ENCODE measurements around the gene CENPX. TPM values are rescaled to one million over a fixed set of nuclear protein-coding genes. Genes with fewer than 3 reads are reported as not detected.

The CENPX gene
- total and polyA plus RNA-seq, 4 experiments from 2014 or later = 33.4 to 70.8 (median 36.7) TPM

GRCh38 chr17:82019690-82020571, 2.7 kb downstream of the CENPX start:
- Mint-ChIP-seq H3K27ac (no peak overlapping the region), H3K27me3 (no peaks in the 10 kb centered on the region), H3K4me3 (peak overlapping the region in 1 of 8 donors; percentile 30), H3K9me3 (no peaks in the 10 kb centered on the region), H3K36me3 (peaks cover 3% of the 10 kb centered on the region in 2 donors), H3K4me1 (peaks cover 3 to 26% (median 17%) of the 10 kb centered on the region in 4 donors)
- no peaks in the 10 kb centered on the region for H3K27me3 ChIP-seq (ENCODE audit: insufficient read depth, low read length)
- H3K4me1 ChIP-seq (ENCODE audit: insufficient read depth, low read length) = peaks cover 28% of the 10 kb centered on the region
- H3K36me3 ChIP-seq (ENCODE audit: insufficient read depth, low read length) = no peaks in the 10 kb centered on the region
- DNase-seq = peak; percentile 43 to 56 (median 55)
- no peaks in the 10 kb centered on the region for H3K9me3 ChIP-seq (ENCODE audit: control insufficient read depth in 1 of 2, low read length in 2 of 2)
- ChIA-PET POLR2A (ENCODE audit: partially characterized antibody) (interaction anchor here (0.6 to 5.1 kb wide), 5 partner anchors 18 to 149 kb away, joined by 3 to 57 read pairs (median 3); partner anchors contain the start of genes ARHGDIA, DCXR and NOTUM), CTCF (ENCODE audit: partially characterized antibody) (interaction anchor here (0.9 to 7.5 kb wide), 13 partner anchors 10 to 107 kb away, joined by 3 to 81 read pairs (median 5); partner anchors contain the start of genes ASPSCR1, DCXR and NOTUM)
- intact Hi-C loops (cut with micrococcal nuclease) = loop anchor here (5.0 kb wide), 3 partner anchors 77 to 182 kb away; partner anchors contain the start of genes FASN and P4HB
- no peak overlapping the region for H3K4me3 ChIP-seq (ENCODE audit: low read length in 2 of 2)
- H3K27ac ChIP-seq (ENCODE audit: low read depth, low read length) = no peak overlapping the region

GRCh38 chr17:82018989-82019689, 3.5 kb downstream of the CENPX start:
- Mint-ChIP-seq H3K27me3 (no peaks in the 10 kb centered on the region), H3K27ac (peak overlapping the region in 1 of 7 donors; percentile 11), H3K9me3 (no peaks in the 10 kb centered on the region), H3K4me1 (peaks cover 3 to 25% (median 17%) of the 10 kb centered on the region in 4 donors), H3K36me3 (peaks cover 3% of the 10 kb centered on the region in 2 donors), H3K4me3 (no peak overlapping the region)
- H3K27me3 ChIP-seq (ENCODE audit: insufficient read depth, low read length) = no peaks in the 10 kb centered on the region
- CTCF ChIA-PET (ENCODE audit: partially characterized antibody) = interaction anchor here (0.9 to 7.5 kb wide), 11 partner anchors 10 to 108 kb away, joined by 3 to 81 read pairs (median 5); partner anchors contain the start of genes ASPSCR1 and NOTUM
- no peak overlapping the region for H3K27ac ChIP-seq (ENCODE audit: low read depth, low read length)
- peaks cover 25% of the 10 kb centered on the region for H3K4me1 ChIP-seq (ENCODE audit: insufficient read depth, low read length)
- intact Hi-C loops (cut with micrococcal nuclease) = no loop called here
- no peak overlapping the region for H3K4me3 ChIP-seq (ENCODE audit: low read length in 2 of 2)
- no peak for DNase-seq
- no peaks in the 10 kb centered on the region for H3K9me3 ChIP-seq (ENCODE audit: control insufficient read depth in 1 of 2, low read length in 2 of 2)
- H3K36me3 ChIP-seq (ENCODE audit: insufficient read depth, low read length) = no peaks in the 10 kb centered on the region
- POLR2A ChIA-PET (ENCODE audit: partially characterized antibody) = interaction anchor here (1.2 to 5.1 kb wide), 3 partner anchors 19 to 59 kb away, joined by 3 to 57 read pairs (median 4); partner anchors contain the start of genes ASPSCR1, DCXR and NOTUM

- Histone ChIP-seq H3K9me3 (ENCODE audit: control insufficient read depth in 1 of 2, low read length in 2 of 2) (no peaks in the 10 kb centered on the region), H3K27me3 (ENCODE audit: insufficient read depth, low read length) (no peaks in the 10 kb centered on the region), H3K27ac (ENCODE audit: low read depth, low read length) (no peak overlapping the region), H3K4me3 (ENCODE audit: low read length in 2 of 2) (no peak overlapping the region), H3K4me1 (ENCODE audit: insufficient read depth, low read length) (peaks cover 19% of the 10 kb centered on the region), H3K36me3 (ENCODE audit: insufficient read depth, low read length) (no peaks in the 10 kb centered on the region)
- no peak for DNase-seq
- Mint-ChIP-seq H3K36me3 (peaks cover 3% of the 10 kb centered on the region in 2 donors), H3K27me3 (no peaks in the 10 kb centered on the region), H3K9me3 (no peaks in the 10 kb centered on the region), H3K27ac (peak overlapping the region in 2 of 7 donors; percentile 11 to 15), H3K4me1 (peaks cover 3 to 22% (median 15%) of the 10 kb centered on the region in 4 donors), H3K4me3 (peak overlapping the region in 2 of 8 donors; percentile 3 to 59)
- POLR2A ChIA-PET (ENCODE audit: partially characterized antibody) = interaction anchor here (1.2 to 1.7 kb wide), 2 partner anchors 41 to 59 kb away, joined by 4 read pairs; partner anchors contain the start of gene ASPSCR1
- intact Hi-C loops (cut with micrococcal nuclease) = no loop called here
- CTCF ChIA-PET (ENCODE audit: partially characterized antibody) = interaction anchor here (1.4 to 7.5 kb wide), 5 partner anchors 9 to 64 kb away, joined by 3 to 81 read pairs (median 5); partner anchors contain the start of genes ASPSCR1 and NOTUM
Observed at GRCh38 chr17:82018152-82018988, 4.3 kb downstream of the CENPX start.

- ChIA-PET POLR2A (ENCODE audit: partially characterized antibody) (interaction anchor here (0.6 to 1.7 kb wide), 3 partner anchors 21 to 58 kb away, joined by 3 to 4 read pairs (median 4); partner anchors contain the start of gene ASPSCR1), CTCF (ENCODE audit: partially characterized antibody) (interaction anchor here (1.4 to 7.5 kb wide), 2 partner anchors 14 to 58 kb away, joined by 3 to 81 read pairs; partner anchors contain the start of gene NOTUM)
- Histone ChIP-seq H3K9me3 (ENCODE audit: control insufficient read depth in 1 of 2, low read length in 2 of 2) (no peaks in the 10 kb centered on the region), H3K4me1 (ENCODE audit: insufficient read depth, low read length) (peaks cover 19% of the 10 kb centered on the region), H3K4me3 (ENCODE audit: low read length in 2 of 2) (no peak overlapping the region), H3K27me3 (ENCODE audit: insufficient read depth, low read length) (no peaks in the 10 kb centered on the region), H3K36me3 (ENCODE audit: insufficient read depth, low read length) (no peaks in the 10 kb centered on the region), H3K27ac (ENCODE audit: low read depth, low read length) (no peak overlapping the region)
- H3K4me1 Mint-ChIP-seq = peaks cover 3 to 19% (median 13%) of the 10 kb centered on the region in 4 donors
- H3K4me3 Mint-ChIP-seq = no peak overlapping the region
- H3K9me3 Mint-ChIP-seq = no peaks in the 10 kb centered on the region
- intact Hi-C loops (cut with micrococcal nuclease) = no loop called here
- no peaks in the 10 kb centered on the region for H3K27me3 Mint-ChIP-seq
- DNase-seq = no peak
- no peak overlapping the region for H3K27ac Mint-ChIP-seq
- peaks cover 0 to 3% of the 10 kb centered on the region in 2 donors for H3K36me3 Mint-ChIP-seq
Observed at GRCh38 chr17:82017612-82018151, 5.0 kb downstream of the CENPX start.

GRCh38 chr17:82016875-82017459, 5.7 kb downstream of the CENPX start:
- Histone ChIP-seq H3K36me3 (ENCODE audit: insufficient read depth, low read length) (no peaks in the 10 kb centered on the region), H3K27me3 (ENCODE audit: insufficient read depth, low read length) (no peaks in the 10 kb centered on the region), H3K9me3 (ENCODE audit: control insufficient read depth in 1 of 2, low read length in 2 of 2) (no peaks in the 10 kb centered on the region), H3K4me1 (ENCODE audit: insufficient read depth, low read length) (peaks cover 15% of the 10 kb centered on the region), H3K27ac (ENCODE audit: low read depth, low read length) (no peak overlapping the region), H3K4me3 (ENCODE audit: low read length in 2 of 2) (no peak overlapping the region)
- peaks cover 3 to 16% (median 11%) of the 10 kb centered on the region in 4 donors for H3K4me1 Mint-ChIP-seq
- H3K27ac Mint-ChIP-seq = no peak overlapping the region
- H3K9me3 Mint-ChIP-seq = no peaks in the 10 kb centered on the region
- ChIA-PET POLR2A (ENCODE audit: partially characterized antibody) (interaction anchor here (0.6 to 1.2 kb wide), 2 partner anchors 20 to 57 kb away, joined by 3 to 4 read pairs; no protein-coding TSS in a partner anchor), CTCF (ENCODE audit: partially characterized antibody) (interaction anchor here (1.4 to 7.5 kb wide), 3 partner anchors 14 to 57 kb away, joined by 3 to 81 read pairs (median 3); partner anchors contain the start of genes DCXR and NOTUM)
- no peak for DNase-seq
- H3K36me3 Mint-ChIP-seq = peaks cover 0 to 3% of the 10 kb centered on the region in 2 donors
- intact Hi-C loops (cut with micrococcal nuclease) = no loop called here
- no peaks in the 10 kb centered on the region for H3K27me3 Mint-ChIP-seq
- H3K4me3 Mint-ChIP-seq = no peak overlapping the region
